IMR-90 (cell line): ENCODE results near the gene KCNMA1. TPM values are rescaled to one million over a fixed set of nuclear protein-coding genes. Genes with fewer than 3 reads are reported as not detected.

Experiments used
- ATAC-seq: fragments of 200-7000 bp; cut with Tn5 transposase; 2 replicates; pipeline ENCODE4 v1.9.1; 2020; ENCODE audit warnings: low read depth, mild to moderate bottlenecking, moderate library complexity
- BruUV-seq: library from RNA; stranded (reverse); fragments of 400-500 nt; replicated peaks from 2 replicates; lab custom pipeline; 2021; lab: Mats Ljungman, UMichigan
- CTCF ChIA-PET: fragments of 300-600 bp; formaldehyde crosslinking; extraction: SDS; loops from one replicate; lab custom pipeline; 2021; ENCODE audit warnings: antibody characterized with exemption; lab: Yijun Ruan, JAX
- POLR2A ChIA-PET: fragments of 300-600 bp; sonication (Branson Sonifier 250); formaldehyde crosslinking; loops from one replicate; lab custom pipeline; 2022; ENCODE audit warnings: antibody characterized with exemption; ENCODE audit not compliant: unreplicated experiment; lab: Charles Lee
- DNase-seq: peaks from one replicate; pipeline ENCODE4 v3.0.0; 2013
- H2AFZ ChIP-seq: replicated peaks from 2 replicates; pipeline ENCODE3; 2013; ENCODE audit warnings: low read length, mild to moderate bottlenecking; ENCODE audit not compliant: poor library complexity
- H2AK5ac ChIP-seq: 2 replicates; pipeline ENCODE4 v1.6.1; 2013; ENCODE audit warnings: low read depth, low read length, inconsistent platforms
- H2AK9ac ChIP-seq: replicated peaks from 2 replicates; pipeline ENCODE3; 2013; ENCODE audit warnings: mild to moderate bottlenecking, low read depth, low read length, moderate library complexity; ENCODE audit not compliant: poor library complexity
- H2BK120ac ChIP-seq: 2 replicates; pipeline ENCODE4 v1.6.1; 2013; ENCODE audit warnings: low read depth, low read length, inconsistent platforms
- H2BK15ac ChIP-seq: 3 replicates; pipeline ENCODE4 v1.6.1; 2013; ENCODE audit warnings: low read depth, low read length, inconsistent platforms
- H2BK20ac ChIP-seq: 2 replicates; pipeline ENCODE4 v1.6.1; 2013; ENCODE audit warnings: low read depth, mild to moderate bottlenecking, inconsistent platforms, low read length, moderate library complexity
- H2BK5ac ChIP-seq: 2 replicates; pipeline ENCODE4 v1.6.1; 2013; ENCODE audit warnings: mild to moderate bottlenecking, low read depth, low read length, inconsistent platforms; ENCODE audit not compliant: poor library complexity, severe bottlenecking
- H3K14ac ChIP-seq: replicated peaks from 2 replicates; pipeline ENCODE4 v1.6.1; 2013; ENCODE audit warnings: low read depth, low read length, inconsistent platforms
- H3K18ac ChIP-seq: 2 replicates; pipeline ENCODE4 v1.6.1; 2013; ENCODE audit warnings: low read depth, low read length, control low read depth
- H3K23ac ChIP-seq: 2 replicates; pipeline ENCODE4 v1.6.1; 2013; ENCODE audit warnings: low read depth, low read length, inconsistent platforms
- H3K27ac ChIP-seq: 2 replicates; pipeline ENCODE4 v1.5.1; 2013; ENCODE audit warnings: mild to moderate bottlenecking, control low read depth, low read length; ENCODE audit not compliant: insufficient read depth
- H3K27me3 ChIP-seq: 2 replicates; pipeline ENCODE4 v1.6.1; 2013; ENCODE audit warnings: low read length; ENCODE audit not compliant: control insufficient read depth, insufficient read depth
- H3K36me3 ChIP-seq: 2 replicates; pipeline ENCODE4 v1.6.1; 2013; ENCODE audit warnings: low read length, mixed read lengths; ENCODE audit not compliant: control insufficient read depth, insufficient read depth
- H3K4ac ChIP-seq: 2 replicates; pipeline ENCODE4 v1.6.1; 2013; ENCODE audit warnings: low read depth, low read length, inconsistent platforms
- H3K4me1 ChIP-seq: 2 replicates; pipeline ENCODE4 v1.6.1; 2013; ENCODE audit warnings: low read length, mixed read lengths; ENCODE audit not compliant: control insufficient read depth, insufficient read depth
- H3K4me2 ChIP-seq: 2 replicates; pipeline ENCODE4 v1.6.1; 2013; ENCODE audit warnings: low read depth, mild to moderate bottlenecking, control low read depth, low read length, moderate library complexity
- H3K4me3 ChIP-seq: 2 replicates; pipeline ENCODE4 v1.5.1; 2013; ENCODE audit warnings: low read depth, mild to moderate bottlenecking, control low read depth, low read length, moderate library complexity; ENCODE audit not compliant: insufficient read depth
- H3K56ac ChIP-seq: 2 replicates; pipeline ENCODE4 v1.6.1; 2013; ENCODE audit warnings: low read length, inconsistent platforms; ENCODE audit not compliant: insufficient read depth; ENCODE audit errors: extremely low read depth
- H3K79me1 ChIP-seq, 2 experiments: 2 replicates each; pipeline ENCODE4 v1.6.1; 2013; ENCODE audit warnings: low read length in 2 of 2, inconsistent platforms in 1 of 2, low read depth in 1 of 2
- H3K9ac ChIP-seq: 2 replicates; pipeline ENCODE4 v1.6.1; 2013; ENCODE audit warnings: low read depth, low read length, control low read depth
- H3K9me1 ChIP-seq: 2 replicates; pipeline ENCODE4 v1.6.1; 2013; ENCODE audit warnings: low read length, inconsistent platforms; ENCODE audit not compliant: insufficient read depth
- H3K9me3 ChIP-seq: 2 replicates; pipeline ENCODE4 v1.6.1; 2013; ENCODE audit warnings: low read length; ENCODE audit not compliant: control insufficient read depth, insufficient read depth
- H4K20me1 ChIP-seq: 2 replicates; pipeline ENCODE4 v1.6.1; 2013; ENCODE audit warnings: low read length, inconsistent platforms; ENCODE audit not compliant: insufficient read depth
- H4K5ac ChIP-seq: 2 replicates; pipeline ENCODE4 v1.6.1; 2013; ENCODE audit warnings: mild to moderate bottlenecking, low read depth, low read length, control low read depth
- H4K8ac ChIP-seq, 2 experiments: 2 replicates each; pipeline ENCODE4 v1.6.1; 2013; ENCODE audit warnings: low read depth in 2 of 2, low read length in 2 of 2, control low read depth in 1 of 2, inconsistent platforms in 1 of 2
- H4K91ac ChIP-seq: 2 replicates; pipeline ENCODE4 v1.6.1; 2013; ENCODE audit warnings: low read depth, low read length, inconsistent platforms; ENCODE audit not compliant: insufficient read depth
- CEBPB ChIP-seq: IDR thresholded peaks from 2 replicates; pipeline ENCODE4 v1.6.1; 2012; ENCODE audit warnings: low read depth, low read length, improper control_type of control experiment
- NFE2L2 ChIP-seq: fragments of 150-350 bp; IDR thresholded peaks from 2 replicates; pipeline ENCODE4 v1.6.1; 2016; ENCODE audit warnings: low read depth, mild to moderate bottlenecking, low read length
- RAD21 ChIP-seq: IDR thresholded peaks from 2 replicates; pipeline ENCODE4 v1.6.1; 2012; ENCODE audit warnings: low read length, improper control_type of control experiment
- WGBS, 2 experiments: methylation state at CpG; one replicate each; pipeline versions ENCODE4 v1.1.5 to v1.1.7; 2013; ENCODE audit warnings: missing lambda C conversion rate in 2 of 2; ENCODE audit not compliant: insufficient read length in 1 of 2; ENCODE audit errors: extremely low coverage in 2 of 2; 5-methylcytosine and 5-hydroxymethylcytosine counted together
- dilution Hi-C: fragments of 300-500 bp; cut with HindIII; formaldehyde crosslinking; loops from one replicate; pipeline ENCODE4 v1.14.3; 2018; ENCODE audit warnings: low sequenced_read_pairs; ENCODE audit not compliant: unreplicated experiment
- in situ Hi-C: fragments of 300-500 bp; cut with MboI; formaldehyde crosslinking; loops from 3 replicates; pipeline ENCODE4 v1.14.3; 2019; ENCODE audit warnings: low sequenced_read_pairs, inconsistent platforms, mixed read lengths
- intact Hi-C: fragments of 100-400 bp; cut with micrococcal nuclease; formaldehyde crosslinking; loops from 2 replicates; pipeline ENCODE4 v1.10.0; 2022
- polyA plus RNA-seq, 3 experiments: library from polyadenylated mRNA; depleted of rRNA; stranded (reverse); fragments of >200 nt; gene quantifications; 2 replicates each; pipeline ENCODE4 v1.2.3, GENCODE V29; 2012; ENCODE audit warnings: low replicate concordance in 1 of 3
- total RNA-seq: library from RNA; depleted of rRNA; stranded (reverse); fragments of >200 nt; gene quantifications from 2 replicates; pipeline ENCODE4 v1.2.3, GENCODE V29; 2012
- TF ChIP-seq, protein P1 (sequence below): conservative IDR thresholded peaks from 2 replicates; pipeline ENCODE4 v1.5.1; 2012; ENCODE audit warnings: mild to moderate bottlenecking, low read depth, low read length, improper control_type of control experiment

The KCNMA1 gene
- total and polyA plus RNA-seq, 2 of the 4 experiments (the other 2 are of a cell fraction): 25.6 to 29.6 TPM

DNA sequence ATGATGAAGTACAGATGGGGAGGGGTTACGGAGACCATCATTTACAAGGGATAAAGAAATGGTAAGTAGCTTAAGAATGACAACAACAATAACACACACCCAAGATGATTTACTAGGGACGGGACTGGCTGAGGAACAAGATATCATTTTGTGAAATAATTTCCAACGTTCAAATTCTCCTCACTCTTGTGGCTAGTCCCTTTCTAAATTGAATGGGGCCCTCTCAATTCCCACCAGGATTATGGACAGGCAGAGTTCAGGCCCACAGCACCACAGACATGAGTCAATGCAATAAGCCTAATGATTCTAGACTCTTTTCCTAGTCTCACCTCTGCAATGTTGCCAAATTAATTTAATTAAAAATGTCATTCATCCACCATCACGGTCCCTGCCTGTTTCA lies 448.1 kb downstream of the KCNMA1 start:
- Histone ChIP-seq H2BK5ac (no peak overlapping the region), H3K9me3 (no peaks in the 10 kb centered on the region), H3K27ac (no peak overlapping the region), H2AK9ac (no peak overlapping the region), H4K5ac (no peak overlapping the region), H2BK20ac (no peak overlapping the region), H3K18ac (no peak overlapping the region), H3K9ac (no peak overlapping the region), H4K20me1 (no peaks in the 10 kb centered on the region), H3K4ac (no peak overlapping the region), H3K23ac (no peak overlapping the region), H3K36me3 (no peaks in the 10 kb centered on the region), H3K56ac (no peak overlapping the region), H2AK5ac (no peak overlapping the region), H3K27me3 (no peaks in the 10 kb centered on the region), H2BK15ac (no peak overlapping the region), H3K79me1 (peaks cover 0 to 4% of the 10 kb centered on the region in 2 experiments; a peak in 1 of 4 replicates), H3K9me1 (peaks cover 4% of the 10 kb centered on the region), H2AFZ (no peak overlapping the region), H2BK120ac (no peak overlapping the region), H4K91ac (no peak overlapping the region), H3K14ac (no peak overlapping the region), H3K4me2 (no peak overlapping the region), H3K4me3 (no peak overlapping the region), H4K8ac (no peak overlapping the region), H3K4me1 (peaks cover 10% of the 10 kb centered on the region)
- ATAC-seq (no peak), DNase-seq (no peak)
- dilution Hi-C loops (no loop called here), in situ Hi-C loops (no loop called here), intact Hi-C loops (no loop called here)
- ChIA-PET CTCF (no interaction called here), POLR2A (no interaction called here)
- TF ChIP-seq NFE2L2 (no peak), RAD21 (no peak), CEBPB (no peak)
- TF ChIP-seq, protein P1, sequence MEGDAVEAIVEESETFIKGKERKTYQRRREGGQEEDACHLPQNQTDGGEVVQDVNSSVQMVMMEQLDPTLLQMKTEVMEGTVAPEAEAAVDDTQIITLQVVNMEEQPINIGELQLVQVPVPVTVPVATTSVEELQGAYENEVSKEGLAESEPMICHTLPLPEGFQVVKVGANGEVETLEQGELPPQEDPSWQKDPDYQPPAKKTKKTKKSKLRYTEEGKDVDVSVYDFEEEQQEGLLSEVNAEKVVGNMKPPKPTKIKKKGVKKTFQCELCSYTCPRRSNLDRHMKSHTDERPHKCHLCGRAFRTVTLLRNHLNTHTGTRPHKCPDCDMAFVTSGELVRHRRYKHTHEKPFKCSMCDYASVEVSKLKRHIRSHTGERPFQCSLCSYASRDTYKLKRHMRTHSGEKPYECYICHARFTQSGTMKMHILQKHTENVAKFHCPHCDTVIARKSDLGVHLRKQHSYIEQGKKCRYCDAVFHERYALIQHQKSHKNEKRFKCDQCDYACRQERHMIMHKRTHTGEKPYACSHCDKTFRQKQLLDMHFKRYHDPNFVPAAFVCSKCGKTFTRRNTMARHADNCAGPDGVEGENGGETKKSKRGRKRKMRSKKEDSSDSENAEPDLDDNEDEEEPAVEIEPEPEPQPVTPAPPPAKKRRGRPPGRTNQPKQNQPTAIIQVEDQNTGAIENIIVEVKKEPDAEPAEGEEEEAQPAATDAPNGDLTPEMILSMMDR: no peak
- no TSS peak for BruUV-seq
- no CpG with 5 or more reads among the region's 4 CpGs for WGBS, 2 experiments
